Measurements from ENCODE around the gene FAR2.

- TF ChIP-seq EZH2 (IDR thresholded peaks at IDR 0.05; ENCODE audit: insufficient read depth, poor library complexity, severe bottlenecking): no peak
- TF ChIP-seq EZH2phosphoT487 (IDR thresholded peaks at IDR 0.05; ENCODE audit: insufficient read depth, low read depth): no peak
Observed at GRCh38 chr12:29224572-29224971, 75.5 kb downstream of the FAR2 start.
